ENCODE data around the gene CSF1R. TPM values are rescaled to one million over a fixed set of nuclear protein-coding genes. Genes with fewer than 3 reads are reported as not detected.

The CSF1R gene
- total RNA-seq, 2 donors from 2014 or later: 5.2 TPM; not detected in 1

DNA sequence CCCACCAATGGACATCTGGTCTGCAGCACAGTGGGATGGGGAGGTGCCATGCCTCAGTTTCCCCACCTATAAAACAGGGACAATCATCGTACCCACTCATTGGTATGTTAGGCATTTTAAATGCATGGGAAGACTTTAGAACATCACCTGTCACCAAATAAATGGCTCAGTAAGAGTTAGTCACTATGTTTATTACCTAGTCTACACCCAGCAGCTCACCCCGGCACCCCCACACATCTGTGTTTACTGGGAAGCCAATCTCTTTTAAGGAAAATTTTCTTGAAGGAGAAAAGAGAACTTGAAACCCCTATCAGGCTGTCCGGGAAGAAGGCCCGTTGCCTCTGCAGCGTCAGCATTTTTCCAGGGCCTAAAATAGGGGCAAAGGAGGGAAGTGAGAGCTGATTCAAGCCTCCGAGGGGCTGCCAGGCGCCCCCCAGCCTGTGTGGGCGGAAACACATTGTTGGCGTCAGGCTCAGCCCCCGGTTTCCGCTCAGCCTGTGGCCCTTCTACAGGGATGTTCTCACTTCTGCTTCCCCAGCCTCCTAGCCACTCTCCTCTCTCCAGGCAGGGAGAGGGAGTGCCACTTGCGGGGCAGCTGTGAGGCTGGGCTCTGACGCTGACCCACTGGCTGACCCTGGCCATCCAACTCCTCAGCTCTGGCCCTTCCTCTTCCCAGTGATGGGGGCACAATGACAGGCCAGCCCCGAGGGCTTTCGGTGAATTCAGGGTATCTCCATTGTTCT, 4.6 kb downstream of the CSF1R start:
- Mint-ChIP-seq H3K36me3 (no peaks in the 10 kb centered on the region), H3K9me3 (no peaks in the 10 kb centered on the region), H3K27ac (no peak overlapping the region)
- DNase-seq (ENCODE audit: low spot score in 2 of 2) (no peak), ATAC-seq (no peak)

DNA sequence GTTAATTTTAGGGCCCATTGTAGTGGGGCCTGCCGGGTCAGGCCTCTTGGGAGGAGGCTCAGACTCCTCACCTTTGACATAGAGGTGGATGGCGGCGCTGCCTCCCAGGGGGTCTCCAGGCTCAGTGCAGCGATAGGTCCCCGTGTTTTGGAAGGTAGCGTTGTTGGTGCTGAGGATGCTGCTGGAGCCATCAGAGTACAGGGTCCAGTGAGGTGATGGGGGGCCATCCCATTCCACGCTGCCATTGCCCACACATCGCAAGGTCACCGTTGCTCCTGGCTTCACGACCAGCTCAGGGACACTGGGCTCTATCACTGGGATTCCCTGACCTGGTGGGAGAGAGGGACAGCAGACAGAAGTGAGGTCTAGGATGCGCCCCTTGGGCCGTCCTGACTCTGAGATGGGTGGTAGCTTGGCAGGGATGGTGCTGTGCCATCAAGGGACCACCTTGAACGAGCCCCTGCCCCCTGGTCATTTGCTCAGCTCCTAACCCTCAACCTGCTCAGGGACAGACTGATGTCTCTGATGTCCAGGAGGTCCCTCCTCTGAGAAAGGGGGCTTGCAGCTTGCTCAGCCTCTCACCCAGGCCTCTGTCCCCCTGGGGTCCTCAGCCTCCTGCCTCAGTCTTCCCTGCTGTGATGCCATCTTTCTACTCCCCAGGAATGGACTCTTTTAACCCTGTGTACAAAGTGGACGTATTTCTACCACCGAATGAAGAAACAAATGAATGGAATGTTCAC, 5.5 kb downstream of the CSF1R start:
- no peaks in the 10 kb centered on the region for H3K9me3 Mint-ChIP-seq
- DNase-seq (ENCODE audit: low spot score in 2 of 2) (no peak), ATAC-seq (no peak)
- H3K27ac Mint-ChIP-seq: no peak overlapping the region
- no peaks in the 10 kb centered on the region for H3K36me3 Mint-ChIP-seq

DNA sequence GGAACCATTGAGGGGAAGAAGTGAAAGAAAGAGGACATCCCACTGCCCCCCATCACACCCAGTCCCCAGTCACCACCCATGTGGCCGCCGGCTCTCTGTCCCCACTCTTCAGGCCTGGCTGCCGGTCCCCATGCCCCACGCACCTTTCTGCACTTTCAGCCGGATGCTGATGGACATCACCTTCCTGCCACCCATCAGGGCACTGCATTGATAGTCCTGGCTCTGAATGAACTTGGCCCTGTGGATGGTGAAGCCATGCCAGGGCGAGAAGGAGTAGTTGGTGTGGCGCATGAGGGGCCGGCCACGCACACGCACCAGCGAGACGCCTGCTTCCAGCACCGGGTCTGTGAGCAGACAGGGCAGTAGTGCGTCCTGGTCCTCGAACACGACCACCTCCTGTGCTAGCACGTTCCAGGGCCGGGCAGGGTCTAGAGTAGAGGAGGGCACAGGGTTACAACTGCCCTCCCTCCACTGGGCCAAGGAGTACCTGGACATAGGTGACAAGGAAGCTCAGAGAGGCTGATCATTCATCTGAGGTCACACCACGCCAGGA, 6.4 kb downstream of the CSF1R start:
- ATAC-seq (no peak), DNase-seq (ENCODE audit: low spot score in 2 of 2) (no peak)
- Mint-ChIP-seq H3K27ac (no peak overlapping the region), H3K9me3 (no peaks in the 10 kb centered on the region), H3K36me3 (no peaks in the 10 kb centered on the region)

DNA sequence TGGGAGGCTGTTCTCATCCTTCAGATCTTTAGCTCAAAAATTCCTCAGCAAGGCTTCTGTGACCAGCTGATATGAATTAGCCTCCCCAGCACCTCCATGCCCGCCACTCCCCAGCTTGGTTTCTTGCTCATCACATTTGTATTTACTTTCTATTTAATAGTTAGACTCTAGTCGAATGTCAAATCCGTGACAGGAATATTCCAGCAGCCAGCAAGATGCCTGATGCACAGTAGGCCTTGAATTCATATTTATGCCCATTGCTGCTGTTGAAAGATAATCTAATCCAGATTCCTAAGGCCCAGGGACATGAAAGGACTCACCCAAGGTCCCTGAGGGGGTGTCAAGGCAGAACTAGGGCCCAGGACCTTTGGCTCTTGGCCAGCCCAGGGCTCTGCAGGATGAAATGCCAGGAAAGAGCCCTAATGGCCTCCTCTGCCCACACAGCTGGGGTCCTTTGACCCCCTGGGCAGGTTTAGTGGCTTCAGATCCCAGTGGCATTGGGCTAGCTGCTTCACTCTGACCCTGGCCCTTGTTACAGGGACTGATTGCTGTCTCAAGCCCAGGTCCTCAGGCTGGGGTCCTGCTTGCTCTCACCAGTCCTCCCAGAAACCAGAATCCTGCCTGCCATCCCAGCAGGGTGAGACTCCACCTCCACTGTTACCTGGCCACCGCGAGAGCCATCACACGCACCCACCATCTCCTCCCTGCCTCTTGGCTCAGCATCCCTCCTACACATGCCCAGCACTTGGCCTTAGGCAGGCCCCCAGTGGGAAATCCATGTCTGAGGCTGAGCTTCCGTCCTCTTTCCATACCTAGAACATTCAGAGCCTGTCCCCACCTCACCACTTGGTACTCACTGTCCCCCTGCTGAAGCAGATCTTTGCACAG, 7.3 kb downstream of the CSF1R start:
- no peak overlapping the region for H3K27ac Mint-ChIP-seq
- H3K9me3 Mint-ChIP-seq: no peaks in the 10 kb centered on the region
- DNase-seq (ENCODE audit: low spot score in 2 of 2): no peak
- H3K36me3 Mint-ChIP-seq: no peaks in the 10 kb centered on the region
- no peak for ATAC-seq

DNA sequence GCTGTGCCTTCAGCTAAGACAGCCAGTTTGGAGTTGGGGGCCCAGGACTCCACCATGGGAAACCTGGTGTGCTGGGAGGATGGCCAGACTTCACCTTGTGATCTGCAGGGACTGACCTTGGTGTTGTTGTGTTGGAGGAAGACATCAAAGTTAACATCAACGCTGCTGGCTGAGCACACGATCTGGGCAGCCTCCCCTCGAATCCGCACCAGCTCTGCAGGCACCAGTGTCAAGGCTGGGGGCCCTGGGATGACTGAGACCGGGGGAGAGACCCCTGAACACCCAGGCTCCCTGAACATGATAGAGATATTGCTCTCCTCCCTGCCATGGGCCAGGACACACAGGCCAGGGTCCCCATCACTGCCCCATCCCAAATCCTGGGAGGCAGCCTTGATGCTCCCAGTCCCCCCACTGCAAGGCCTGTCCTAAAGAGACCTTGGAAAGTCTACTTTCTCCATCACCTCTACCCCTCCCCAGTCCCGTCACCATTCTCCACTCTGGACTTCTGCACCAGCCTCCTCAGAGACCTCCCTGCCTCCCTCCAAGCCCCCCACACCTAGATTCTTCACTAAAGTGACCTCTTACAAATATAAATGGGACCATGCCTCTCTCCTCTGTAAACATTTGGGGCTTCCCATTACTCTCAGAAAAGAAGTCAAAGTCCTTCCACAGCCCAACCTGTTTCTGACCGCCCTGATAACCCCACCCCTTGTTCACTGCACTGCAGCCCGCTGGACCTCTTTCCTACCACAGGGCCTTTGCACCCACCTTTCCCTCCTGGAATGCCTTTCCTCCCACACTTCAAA, 8.2 kb downstream of the CSF1R start:
- ATAC-seq (no peak), DNase-seq (ENCODE audit: low spot score in 2 of 2) (no peak)
- no peaks in the 10 kb centered on the region for H3K36me3 Mint-ChIP-seq
- no peaks in the 10 kb centered on the region for H3K9me3 Mint-ChIP-seq
- H3K27ac Mint-ChIP-seq: no peak overlapping the region

DNA sequence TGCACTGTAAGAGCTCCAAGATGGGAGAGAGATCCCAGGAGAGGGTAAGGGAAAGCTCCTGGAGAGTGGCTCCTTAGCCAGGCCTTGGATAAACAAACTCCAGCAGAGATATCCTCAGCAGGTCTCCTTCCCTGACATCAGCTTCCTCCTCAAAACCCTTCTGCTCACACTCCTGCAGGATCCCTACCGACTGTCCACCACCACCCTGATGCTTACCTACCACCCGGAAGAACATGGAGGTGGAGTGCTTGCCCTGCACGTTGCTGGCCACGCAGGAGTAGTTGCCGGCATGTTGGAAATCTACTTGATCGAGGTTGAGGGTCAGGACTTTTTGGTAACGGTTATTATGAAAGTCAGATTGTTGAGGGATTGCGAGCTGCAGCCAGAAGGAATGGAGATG, 9.3 kb downstream of the CSF1R start:
- DNase-seq (ENCODE audit: low spot score in 2 of 2) (no peak), ATAC-seq (no peak)
- Mint-ChIP-seq H3K9me3 (no peaks in the 10 kb centered on the region), H3K36me3 (no peaks in the 10 kb centered on the region), H3K27ac (no peak overlapping the region)

GRCh38 chr5:150075806-150076205, 10.5 kb downstream of the CSF1R start:
- ATAC-seq: no peak
- H3K27ac Mint-ChIP-seq: no peak overlapping the region

GRCh38 chr5:150075233-150075632, 11.1 kb downstream of the CSF1R start:
- ATAC-seq (no peak), DNase-seq (ENCODE audit: low spot score in 2 of 2) (no peak)
- Mint-ChIP-seq H3K9me3 (no peaks in the 10 kb centered on the region), H3K36me3 (no peaks in the 10 kb centered on the region), H3K27ac (no peak overlapping the region)

More at GRCh38 chr5:150075806-150076205, 10.5 kb downstream of the CSF1R start:
- H3K36me3 Mint-ChIP-seq: no peaks in the 10 kb centered on the region
- no peaks in the 10 kb centered on the region for H3K9me3 Mint-ChIP-seq
- no peak for DNase-seq (ENCODE audit: low spot score in 2 of 2)

DNA sequence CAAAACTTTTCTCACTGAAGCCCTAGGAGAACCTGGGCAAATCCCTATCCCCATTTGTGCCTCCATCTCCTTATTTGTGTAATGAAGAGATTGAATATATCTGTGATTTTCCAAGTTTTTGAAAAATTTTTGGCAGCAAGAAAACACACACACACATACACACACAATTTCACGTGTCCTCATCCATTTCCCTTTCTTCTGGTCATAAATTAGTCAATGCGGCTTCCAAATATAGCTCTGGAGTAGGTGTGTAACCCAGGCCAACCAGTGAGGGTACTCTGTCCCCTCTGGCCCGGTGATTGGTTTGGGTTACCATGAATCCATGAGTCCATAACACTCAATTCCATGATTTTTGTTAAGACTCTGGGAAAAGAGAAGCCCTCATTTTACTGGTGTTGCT, 12.7 kb downstream of the CSF1R start:
- Mint-ChIP-seq H3K9me3 (no peaks in the 10 kb centered on the region), H3K36me3 (no peaks in the 10 kb centered on the region), H3K27ac (no peak overlapping the region)
- peak in 1 of 2 donors; percentile 6 for DNase-seq (ENCODE audit: low spot score in 2 of 2)
- ATAC-seq: no peak

GRCh38 chr5:150073086-150073625, 13.2 kb downstream of the CSF1R start:
- Mint-ChIP-seq H3K27ac (no peak overlapping the region), H3K36me3 (no peaks in the 10 kb centered on the region), H3K9me3 (no peaks in the 10 kb centered on the region)
- ATAC-seq: no peak
- peak in 1 of 2 donors; percentile 26 for DNase-seq (ENCODE audit: low spot score in 2 of 2)

DNA sequence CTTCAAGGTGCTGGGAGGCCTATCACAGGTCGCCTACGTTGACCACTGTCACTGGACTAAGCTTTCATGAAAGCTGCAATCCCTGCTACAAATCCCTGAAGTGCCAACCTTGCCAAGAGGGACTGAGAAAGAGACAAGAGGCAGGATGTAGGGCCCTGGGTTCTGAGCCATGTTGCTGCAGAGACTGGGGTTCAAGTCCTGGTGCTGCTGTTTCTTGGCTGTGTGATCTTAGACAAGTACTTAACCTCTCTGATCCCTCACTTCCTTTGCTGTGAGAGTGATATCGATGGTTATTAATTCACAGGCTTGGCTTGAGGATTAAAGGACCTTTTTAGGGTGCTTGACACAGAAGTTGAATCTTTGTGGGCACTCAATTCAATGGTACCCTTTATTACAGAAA, 15.5 kb downstream of the CSF1R start:
- Mint-ChIP-seq H3K27ac (no peak overlapping the region), H3K9me3 (no peaks in the 10 kb centered on the region), H3K36me3 (no peaks in the 10 kb centered on the region)
- DNase-seq (ENCODE audit: low spot score in 2 of 2): no peak
- ATAC-seq: no peak

GRCh38 chr5:150069672-150070627, 16.4 kb downstream of the CSF1R start:
- H3K27ac Mint-ChIP-seq: no peak overlapping the region
- peak in 1 of 2 donors; percentile 39 for DNase-seq (ENCODE audit: low spot score in 2 of 2)
- ATAC-seq: no peak
- no peaks in the 10 kb centered on the region for H3K36me3 Mint-ChIP-seq
- no peaks in the 10 kb centered on the region for H3K9me3 Mint-ChIP-seq

- no peak for DNase-seq (ENCODE audit: low spot score in 2 of 2)
- no peak for ATAC-seq
- no peaks in the 10 kb centered on the region for H3K36me3 Mint-ChIP-seq
- H3K9me3 Mint-ChIP-seq: no peaks in the 10 kb centered on the region
- no peak overlapping the region for H3K27ac Mint-ChIP-seq
These were observed 17.3 kb downstream of the CSF1R start for GRCh38 chr5:150068961-150069645.

GRCh38 chr5:150068472-150068871, 17.9 kb downstream of the CSF1R start:
- peak overlapping the region in 1 of 2 donors; percentile 56 for H3K27ac Mint-ChIP-seq
- no peak for DNase-seq (ENCODE audit: low spot score in 2 of 2)
- no peaks in the 10 kb centered on the region for H3K9me3 Mint-ChIP-seq
- H3K36me3 Mint-ChIP-seq: no peaks in the 10 kb centered on the region
- no peak for ATAC-seq
